GM04504 (cell line): ENCODE measurements around the gene CDK1.
A peak's percentile ranks its signal among the peaks of the same experiment; 100 is the strongest.

ENCODE experiments used
- DNase-seq: peaks from one replicate; pipeline ENCODE4 v3.0.0-alpha.2; 2012; ENCODE audit warnings: low read depth

The CDK1 gene

GRCh38 chr10:60778214-60778970, at the start of gene CDK1:
CDK1 (plus strand) TSS chr10:60778478; CDS start chr10:60780166, 1,688 bp downstream.
- DNase-seq, result peak; percentile 98

GRCh38 chr10:60729106-60729505, 49.2 kb upstream of the CDK1 start:
- no peak for DNase-seq

- no peak for DNase-seq
Measured at GRCh38 chr10:60731134-60731885, 47.0 kb upstream of the CDK1 start.

GRCh38 chr10:60732198-60732806, 46.0 kb upstream of the CDK1 start:
- DNase-seq, result no peak

GRCh38 chr10:60732807-60733516, 45.3 kb upstream of the CDK1 start:
- no peak for DNase-seq

- no peak for DNase-seq
Measured at GRCh38 chr10:60733517-60733822, 44.8 kb upstream of the CDK1 start.

- DNase-seq, result no peak
Measured at GRCh38 chr10:60733826-60734225, 44.5 kb upstream of the CDK1 start.

- no peak for DNase-seq
Measured at GRCh38 chr10:60734226-60734625, 44.1 kb upstream of the CDK1 start.

- no peak for DNase-seq
Measured at GRCh38 chr10:60735244-60735643, 43.0 kb upstream of the CDK1 start.

GRCh38 chr10:60737242-60737641, 41.0 kb upstream of the CDK1 start:
- no peak for DNase-seq

GRCh38 chr10:60739558-60739957, 38.7 kb upstream of the CDK1 start:
- no peak for DNase-seq

GRCh38 chr10:60742512-60742911, 35.8 kb upstream of the CDK1 start:
- no peak for DNase-seq

GRCh38 chr10:60747817-60748469, 30.3 kb upstream of the CDK1 start:
- no peak for DNase-seq

GRCh38 chr10:60753152-60753551, 25.1 kb upstream of the CDK1 start:
- no peak for DNase-seq

- DNase-seq, result no peak
Measured at GRCh38 chr10:60753817-60754216, 24.5 kb upstream of the CDK1 start.

GRCh38 chr10:60757420-60757895, 20.8 kb upstream of the CDK1 start:
- DNase-seq, result no peak

GRCh38 chr10:60759181-60759580, 19.1 kb upstream of the CDK1 start:
- no peak for DNase-seq

- no peak for DNase-seq
Measured at GRCh38 chr10:60760711-60761210, 17.5 kb upstream of the CDK1 start.

- no peak for DNase-seq
Measured at GRCh38 chr10:60762554-60762953, 15.7 kb upstream of the CDK1 start.

- no peak for DNase-seq
Measured at GRCh38 chr10:60767424-60767823, 10.9 kb upstream of the CDK1 start.

GRCh38 chr10:60769406-60769805, 8.9 kb upstream of the CDK1 start:
- DNase-seq, result no peak
